Germinal center (tissue), 1 donor: ENCODE measurements around the gene FN3K.

ENCODE experiments used
- DNase-seq: peaks from one replicate; pipeline ENCODE4 v3.0.0; 2012; ENCODE audit warnings: mixed read lengths, low spot score

FN3K gene

DNA sequence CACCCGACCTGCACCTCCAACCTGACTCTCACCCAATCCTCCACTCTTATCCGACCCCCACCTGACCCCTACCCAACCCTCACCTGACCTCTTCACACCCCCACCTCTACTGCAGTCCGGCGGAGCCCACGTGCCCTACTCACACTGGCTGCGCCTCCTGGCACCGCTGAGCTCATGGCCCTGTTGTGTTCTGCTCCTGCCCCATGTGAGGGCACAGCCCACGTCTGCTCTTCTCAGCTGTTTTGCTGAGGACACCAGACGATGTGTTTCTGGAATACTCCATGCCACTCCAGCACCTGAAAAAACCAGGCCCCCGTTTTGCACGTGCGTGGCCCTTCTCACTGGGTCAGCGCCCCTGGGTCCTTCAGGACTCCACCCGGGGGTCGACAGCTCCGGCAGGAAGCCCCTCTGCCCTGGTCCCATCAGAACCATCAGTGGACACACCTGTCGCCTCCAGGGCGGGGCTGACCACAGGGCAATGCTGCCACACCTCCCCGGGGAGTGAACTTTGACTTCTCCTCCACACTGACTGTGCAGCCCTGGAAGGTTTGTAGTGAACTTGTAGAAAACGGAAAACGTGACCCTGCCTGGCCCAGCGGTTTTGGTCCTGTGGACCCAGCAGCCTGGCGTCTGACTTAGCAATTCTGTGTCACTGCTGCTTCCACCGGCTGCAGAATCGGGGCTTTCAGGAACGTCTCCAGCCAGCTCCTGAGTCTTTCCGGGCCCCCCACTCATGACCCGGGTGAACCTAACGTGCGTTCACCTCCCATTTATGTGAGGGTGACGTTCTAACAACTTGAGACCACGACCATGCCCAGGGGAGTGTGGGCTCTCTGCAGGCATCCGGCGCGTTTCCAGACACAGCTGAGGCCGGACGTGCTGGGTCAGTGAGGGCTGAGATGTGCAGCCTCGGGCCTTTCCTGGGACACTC, 31.2 kb upstream of the FN3K start:
- no peak for DNase-seq

DNA sequence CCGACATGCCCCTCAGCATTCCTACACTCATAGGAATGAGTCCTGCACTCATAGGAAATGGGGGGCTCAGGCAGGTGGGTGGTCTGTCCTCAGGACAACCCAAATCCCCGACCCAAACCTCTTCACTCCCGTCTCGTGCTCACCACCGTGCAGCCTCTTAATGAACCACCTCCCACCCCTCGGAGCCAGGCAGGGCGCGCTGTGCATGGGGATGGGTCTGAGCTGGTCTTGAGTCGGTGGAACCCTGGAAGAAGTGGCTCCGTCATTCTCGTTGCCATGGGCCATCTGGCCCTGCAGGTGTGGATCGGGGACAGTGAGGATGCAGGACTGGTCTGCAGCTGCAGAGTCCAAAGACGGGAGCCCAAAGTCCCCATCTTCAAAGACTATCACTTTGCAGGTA, 30.5 kb upstream of the FN3K start:
- no peak for DNase-seq

DNA sequence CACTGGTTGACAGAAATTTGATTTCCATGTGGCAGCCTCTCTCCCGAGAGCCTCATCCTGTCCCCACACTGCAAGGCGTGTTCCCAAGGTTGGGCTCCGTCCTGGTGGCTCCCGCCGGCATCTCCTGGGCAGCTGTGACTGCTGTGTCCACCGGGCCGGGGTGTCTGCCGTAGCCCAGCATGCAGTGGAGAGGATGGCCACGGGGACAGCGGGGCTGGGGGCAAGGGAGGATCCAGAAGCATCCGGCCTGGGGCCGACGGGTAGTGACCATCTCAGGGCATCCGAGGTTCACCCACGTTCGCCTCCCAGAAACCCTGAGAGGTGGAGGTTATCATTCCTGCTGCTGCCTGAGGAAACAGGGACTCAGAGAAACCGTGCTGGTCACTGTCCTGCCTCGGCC, 29.7 kb upstream of the FN3K start:
- no peak for DNase-seq

DNA sequence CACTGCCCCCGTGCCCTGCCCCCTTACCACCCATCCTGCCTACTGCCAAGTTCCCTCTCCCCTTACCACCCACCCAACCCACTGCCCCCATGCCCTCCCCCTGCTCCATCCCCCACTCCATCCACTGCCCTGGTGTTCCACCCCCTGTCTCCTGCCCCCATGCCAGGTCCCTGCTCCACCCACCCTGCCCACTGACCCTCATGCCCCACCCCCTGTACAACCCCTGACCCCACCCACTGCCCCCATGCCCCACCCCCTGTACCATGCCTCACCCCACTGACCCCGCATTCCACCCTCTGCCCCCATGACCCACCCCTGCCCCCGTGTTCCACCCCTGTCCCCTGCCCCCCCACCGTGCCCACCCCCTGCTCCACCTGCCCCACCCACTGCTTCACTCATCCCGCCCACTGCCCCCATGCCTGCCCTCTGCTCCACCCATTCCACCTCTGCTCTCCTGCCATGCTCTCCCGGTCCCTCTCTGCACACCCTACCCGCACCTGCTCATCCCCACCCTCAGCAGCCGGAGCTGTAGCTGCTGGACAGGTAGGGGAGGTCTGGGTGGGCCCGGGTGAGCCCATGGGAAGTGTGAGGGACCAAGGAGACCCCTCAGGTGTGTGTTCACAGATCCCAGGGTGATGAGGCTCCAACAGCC, 26.3 kb upstream of the FN3K start:
- DNase-seq, result no peak

DNA sequence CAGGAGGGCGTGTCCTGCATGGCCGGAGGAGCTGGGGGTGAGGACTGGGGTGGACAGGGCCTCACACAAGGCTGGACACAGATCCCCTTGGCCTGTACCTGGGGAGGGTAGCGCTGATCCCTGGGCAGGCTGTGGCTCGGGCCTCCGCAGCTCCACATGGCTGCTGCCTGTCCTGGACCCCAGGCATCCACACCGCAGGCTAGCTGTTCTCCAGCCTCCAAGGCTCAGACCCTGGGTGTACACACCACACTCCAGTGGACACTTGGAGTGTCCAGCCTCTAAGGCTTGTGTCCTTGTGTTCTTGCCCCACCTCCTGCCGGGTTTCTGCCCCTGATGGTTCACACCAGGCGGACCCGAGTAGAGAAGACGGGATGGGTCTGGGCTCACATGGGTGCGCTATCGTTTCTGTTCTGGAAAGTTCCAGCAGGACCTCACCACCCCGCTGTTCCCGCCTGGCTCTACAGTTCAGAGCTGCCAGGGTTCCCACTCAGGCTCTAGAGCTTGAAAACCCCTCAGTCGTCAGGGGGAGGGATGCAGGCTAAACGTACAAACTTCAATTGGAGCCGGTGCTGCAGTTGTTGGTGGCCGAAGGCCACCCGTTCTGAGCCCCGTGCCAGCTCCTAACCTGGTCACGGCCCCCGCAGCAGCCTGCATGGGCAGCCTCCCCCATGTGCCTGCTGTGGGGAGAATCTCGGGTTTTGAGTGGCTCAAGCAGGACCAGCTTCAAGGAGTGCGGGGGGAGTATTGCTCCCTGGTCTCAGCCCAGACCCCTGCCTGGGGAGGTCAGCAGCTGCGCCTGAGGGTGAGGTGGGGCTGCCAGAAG, 25.5 kb upstream of the FN3K start:
- DNase-seq, result no peak

DNA sequence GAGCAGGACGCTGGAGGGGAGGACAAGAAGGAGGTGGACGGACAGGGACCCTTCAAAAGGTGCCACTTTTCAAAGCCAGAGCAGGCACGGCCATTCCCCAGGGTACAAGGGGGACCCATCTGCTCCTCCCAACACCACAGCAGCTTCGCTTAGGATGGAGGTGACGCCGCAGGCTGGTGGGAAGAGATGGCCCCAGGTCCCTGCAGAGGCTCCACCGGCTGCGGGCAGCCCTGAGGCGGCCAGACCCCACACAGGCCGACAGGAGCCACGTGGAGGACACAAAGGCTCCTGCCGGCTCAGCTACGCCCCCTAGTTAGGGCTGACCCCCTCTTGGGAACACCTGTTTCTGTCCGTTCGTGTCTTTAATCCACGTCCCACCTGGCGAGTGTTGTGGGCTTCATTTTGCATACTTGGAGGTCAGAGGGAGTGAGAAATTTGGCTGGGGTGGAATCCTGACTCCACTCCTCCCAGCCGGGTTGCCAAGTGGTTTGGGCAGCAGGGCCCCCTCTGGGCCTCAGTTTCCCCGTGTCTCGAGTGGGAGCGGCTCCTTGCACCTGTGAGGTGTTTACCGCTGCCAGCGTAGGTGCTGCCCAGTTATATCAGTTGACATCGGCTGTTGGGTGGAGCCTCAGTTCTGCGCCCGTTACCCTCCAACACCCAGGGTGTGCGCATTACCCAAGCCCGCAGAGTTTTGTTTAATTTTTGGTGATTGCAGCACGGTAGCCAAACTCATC, 24.7 kb upstream of the FN3K start:
- no peak for DNase-seq

DNA sequence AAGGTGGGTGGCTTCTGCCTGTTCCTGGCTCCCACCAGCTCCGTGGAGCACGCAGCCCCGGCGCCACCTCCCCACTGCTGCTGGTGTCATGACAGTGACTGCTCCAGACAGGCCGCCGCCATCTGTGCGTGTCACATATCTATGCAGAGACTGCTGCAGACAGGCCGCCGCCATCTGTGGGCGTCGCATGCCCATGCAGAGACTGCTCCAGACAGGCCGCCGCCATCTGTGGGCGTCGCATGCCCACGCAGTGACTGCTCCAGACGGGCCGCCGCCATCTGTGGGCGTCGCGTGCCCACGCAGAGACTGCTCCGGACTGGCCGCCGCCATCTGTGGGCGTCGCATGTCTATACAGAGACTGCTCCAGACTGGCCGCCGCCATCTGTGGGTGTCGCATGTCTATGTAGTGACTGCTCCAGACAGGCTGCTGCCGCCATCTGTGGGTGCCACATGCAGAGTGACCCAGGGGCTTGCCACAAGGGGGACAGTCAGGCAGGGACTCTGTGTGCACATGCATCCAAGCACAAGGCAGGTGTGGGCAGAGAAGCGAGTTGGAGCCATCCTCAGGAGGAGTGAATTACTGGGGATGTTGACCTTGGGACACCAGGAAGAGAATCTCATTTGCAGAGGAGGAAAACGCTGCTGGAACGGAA, 22.2 kb upstream of the FN3K start:
- DNase-seq, result no peak

DNA sequence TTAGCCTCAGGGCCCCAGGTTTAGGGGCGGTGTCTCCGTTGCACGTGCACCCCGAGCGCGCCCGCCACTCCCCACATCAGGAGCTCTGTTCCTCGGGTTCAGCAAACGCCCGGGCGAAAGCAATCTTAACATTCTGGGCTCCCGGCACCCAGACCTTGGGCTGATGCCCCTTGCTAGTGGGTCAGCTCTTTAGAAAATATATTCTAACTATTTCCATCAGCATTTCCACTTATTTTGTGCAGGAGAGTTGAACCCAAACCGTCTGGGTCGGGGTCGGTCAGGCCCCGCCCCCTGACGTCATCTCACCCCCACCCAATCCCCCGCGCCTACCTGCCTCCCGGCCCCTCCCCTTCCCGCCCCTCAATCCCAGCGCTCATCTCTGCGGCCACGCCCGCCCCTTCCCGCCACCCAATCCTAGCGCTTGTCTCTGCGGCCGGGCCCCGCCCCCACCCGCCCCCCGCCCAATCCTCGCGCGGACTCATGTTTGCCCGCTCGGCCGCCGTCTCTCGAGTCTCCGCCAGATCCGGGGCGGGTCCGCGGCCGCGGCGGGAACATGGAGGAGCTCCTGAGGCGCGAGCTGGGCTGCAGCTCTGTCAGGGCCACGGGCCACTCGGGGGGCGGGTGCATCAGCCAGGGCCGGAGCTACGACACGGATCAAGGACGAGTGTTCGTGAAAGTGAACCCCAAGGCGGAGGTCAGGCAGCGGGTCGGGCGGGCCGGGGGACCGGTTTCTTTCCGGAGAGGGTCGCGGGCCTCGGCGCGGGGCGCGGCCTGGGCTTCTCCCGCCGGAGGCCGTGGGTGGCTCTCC, 19.0 kb upstream of the FN3K start, which contains the start of gene FN3KRP:
TSS of gene FN3KRP (plus strand) at position 504 of the 808 bp plus-strand sequence. CDS start at position 554, 50 bp downstream.
- peak; percentile 100 for DNase-seq

DNA sequence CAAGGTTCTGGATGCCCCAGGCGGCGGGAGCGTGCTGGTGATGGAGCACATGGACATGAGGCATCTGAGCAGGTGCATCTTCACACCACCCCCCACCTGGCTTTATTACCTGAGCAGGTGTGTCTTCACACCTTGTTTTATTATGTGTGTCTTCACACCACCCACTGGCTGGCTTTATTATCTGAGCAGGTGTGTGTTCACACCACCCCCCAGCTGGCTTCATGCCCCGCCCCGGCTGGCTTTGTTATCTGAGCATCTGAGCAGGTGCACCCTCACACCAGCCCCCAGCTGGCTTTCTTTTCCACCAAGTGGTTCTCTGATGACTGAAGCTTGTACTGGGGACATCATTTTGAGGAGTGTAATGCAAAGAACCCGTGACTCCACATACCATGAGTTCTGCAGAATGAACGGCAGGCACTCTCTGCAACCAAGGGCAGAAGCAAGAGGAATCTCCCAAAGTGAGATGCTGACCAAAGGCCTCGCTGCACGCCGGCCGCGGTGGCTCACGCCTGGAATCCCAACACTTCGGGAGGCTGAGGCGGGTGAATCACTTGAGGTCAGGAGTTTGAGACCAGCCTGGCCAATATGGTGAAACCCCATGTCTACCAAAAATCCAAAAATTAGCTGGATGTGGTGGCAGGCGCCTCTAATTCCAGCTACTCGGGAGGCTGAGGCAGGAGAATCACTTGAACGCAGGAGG, 16.3 kb upstream of the FN3K start:
- DNase-seq, result no peak

DNA sequence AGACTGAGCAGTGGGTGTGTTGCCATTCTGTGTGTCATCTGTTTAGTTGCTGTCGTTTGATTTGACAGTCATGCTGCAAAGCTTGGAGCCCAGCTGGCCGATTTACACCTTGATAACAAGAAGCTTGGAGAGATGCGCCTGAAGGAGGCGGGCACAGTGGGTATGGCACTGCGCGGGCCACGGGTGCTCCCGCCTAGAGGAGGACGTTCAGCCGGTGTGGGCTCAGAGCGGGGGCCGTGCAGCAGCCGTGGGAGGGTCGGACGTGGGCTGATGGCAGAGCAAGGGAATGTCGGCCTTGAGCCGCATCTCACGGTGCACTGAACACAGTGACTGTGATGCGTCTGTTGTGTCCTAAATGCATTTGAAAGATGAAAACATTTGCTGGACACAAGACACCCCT, 15.2 kb upstream of the FN3K start:
- DNase-seq, result no peak

DNA sequence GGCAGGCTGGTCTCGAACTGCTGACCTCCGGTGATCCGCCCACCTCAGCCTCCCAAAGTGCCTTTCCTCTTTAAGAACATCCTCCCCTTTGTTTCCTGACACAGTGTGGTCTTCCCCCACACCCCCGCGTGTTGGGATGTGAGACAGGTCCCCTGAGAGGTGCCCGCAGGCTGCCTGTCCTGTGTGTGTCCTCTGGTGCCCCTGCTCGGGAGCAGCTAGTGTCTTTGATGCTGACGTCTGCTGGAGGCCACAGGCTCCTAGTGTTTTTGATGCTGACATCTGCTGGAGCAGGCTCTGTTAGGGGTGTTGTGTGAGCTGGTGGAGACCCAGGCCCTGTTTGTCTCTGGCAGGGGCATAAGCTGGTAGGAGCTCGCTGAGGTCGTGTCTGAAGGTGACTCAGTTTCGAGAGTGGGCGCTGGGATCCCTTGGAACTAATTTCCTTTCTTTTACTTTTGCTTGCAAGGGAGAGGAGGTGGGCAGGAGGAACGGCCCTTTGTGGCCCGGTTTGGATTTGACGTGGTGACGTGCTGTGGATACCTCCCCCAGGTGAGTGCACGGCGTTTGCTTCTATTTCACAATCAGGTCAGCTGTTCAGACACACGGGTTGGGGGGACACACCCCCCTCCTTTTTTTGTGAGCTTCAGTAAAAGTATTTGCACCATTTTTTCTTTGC, 12.9 kb upstream of the FN3K start:
- DNase-seq, result no peak

DNA sequence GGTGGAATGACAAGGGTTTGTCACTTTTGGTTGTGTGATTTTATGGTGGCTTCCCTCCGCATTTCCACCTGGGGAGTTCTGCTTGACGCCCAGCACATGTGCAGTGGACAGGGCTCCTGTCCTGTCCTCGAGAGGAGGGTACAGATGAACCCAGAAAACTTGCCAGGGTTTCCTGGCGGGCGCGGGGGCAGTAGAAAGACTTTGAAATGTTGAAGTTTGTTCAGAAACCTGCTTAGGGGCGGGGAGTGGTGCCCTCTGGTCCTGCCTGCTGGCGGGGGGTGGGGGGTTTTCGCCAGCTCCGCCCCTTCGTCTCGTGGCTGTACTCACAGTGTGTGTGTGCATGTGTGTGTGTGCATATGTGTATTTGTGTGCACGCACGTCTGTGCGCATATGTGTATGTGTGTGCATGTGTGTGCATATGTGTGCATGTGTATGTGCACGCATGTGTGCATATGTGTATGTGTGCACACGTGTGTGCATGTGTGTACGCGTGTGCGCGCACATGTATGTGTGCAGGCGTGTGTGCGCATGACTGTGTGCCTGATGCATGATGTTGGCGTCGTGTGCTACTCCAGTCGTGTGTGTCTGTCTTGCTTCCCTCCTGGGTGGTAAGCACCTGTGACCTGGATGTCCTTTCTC, 12.1 kb upstream of the FN3K start:
- no peak for DNase-seq

DNA sequence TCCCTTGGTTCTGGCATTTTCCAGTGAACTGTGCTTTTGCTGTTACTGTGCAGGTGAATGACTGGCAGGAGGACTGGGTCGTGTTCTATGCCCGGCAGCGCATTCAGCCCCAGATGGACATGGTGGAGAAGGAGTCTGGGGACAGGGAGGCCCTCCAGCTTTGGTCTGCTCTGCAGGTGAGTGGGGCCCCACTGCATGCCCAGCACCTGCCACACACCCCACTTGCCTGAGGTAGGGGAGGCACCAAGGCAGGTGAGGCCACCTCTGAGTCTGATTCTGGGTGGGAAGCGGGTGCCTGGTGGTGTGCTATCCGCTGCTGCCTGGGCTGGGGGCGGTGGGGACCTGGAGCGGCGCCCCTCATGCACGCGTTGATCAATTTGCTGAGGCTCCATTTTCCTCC, 9.0 kb upstream of the FN3K start:
- DNase-seq, result no peak

DNA sequence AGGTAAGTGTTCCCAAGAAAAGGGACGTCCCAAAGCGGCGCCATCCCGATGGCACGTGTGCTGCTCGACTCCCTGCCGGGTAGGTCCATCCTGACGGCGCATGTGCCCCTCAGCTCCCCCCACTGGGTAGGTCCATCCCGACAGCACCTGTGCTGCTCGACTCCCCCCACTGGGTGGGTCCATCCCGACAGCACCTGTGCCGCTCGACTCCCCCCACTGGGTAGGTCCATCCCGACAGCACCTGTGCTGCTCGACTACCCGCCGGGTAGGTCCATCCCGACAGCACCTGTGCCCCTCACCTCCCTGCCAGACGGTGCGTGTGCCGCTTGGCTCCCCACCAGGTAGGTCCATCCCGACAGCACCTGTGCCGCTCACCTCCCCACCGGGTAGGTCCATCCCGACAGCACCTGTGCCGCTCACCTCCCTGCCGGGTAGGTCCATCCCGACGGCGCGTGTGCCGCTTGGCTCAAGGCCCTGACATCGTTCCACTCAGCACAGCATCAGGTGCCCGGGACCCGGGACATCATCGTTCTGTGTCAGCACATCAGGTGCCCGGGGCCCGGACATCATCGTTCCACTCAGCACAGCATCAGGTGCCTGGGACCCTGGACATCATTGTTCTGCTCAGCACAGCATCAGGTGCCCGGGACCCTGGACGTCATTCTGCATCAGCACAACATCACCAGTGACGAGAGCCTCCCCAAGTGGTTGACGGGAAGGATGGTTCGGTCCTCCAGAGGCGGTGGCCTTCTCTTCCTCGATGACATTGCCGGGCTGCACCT, 5.7 kb upstream of the FN3K start:
- no peak for DNase-seq

DNA sequence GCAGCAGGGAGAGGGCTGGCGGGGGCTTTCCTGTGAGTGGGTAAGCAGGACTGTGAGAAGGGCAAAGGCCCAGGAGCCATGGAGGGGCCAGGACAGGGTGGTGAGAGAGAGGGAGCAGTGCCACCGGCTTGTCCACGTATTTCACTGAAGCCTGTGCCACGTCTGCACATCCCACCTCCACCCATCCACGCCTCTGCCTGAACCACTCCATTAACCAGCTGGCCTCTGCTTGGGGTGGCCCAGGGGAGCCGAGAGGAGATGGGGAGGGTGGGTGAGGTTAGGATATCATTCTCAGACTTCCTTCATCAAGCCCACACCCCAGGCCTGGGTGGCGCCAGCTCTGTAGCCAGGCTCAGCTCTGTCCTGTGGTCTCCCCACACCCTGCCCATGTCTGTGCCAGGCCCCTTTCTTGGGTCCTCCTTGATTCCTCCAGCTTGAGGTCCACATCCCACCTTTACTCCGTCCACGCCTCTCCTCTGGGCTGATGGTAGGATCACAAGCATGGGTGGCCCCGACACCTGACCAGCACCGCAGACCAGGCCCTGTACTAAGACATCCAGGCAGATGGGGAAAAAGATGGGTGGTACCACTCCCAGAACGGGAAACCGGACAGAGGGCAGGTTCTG, 3.2 kb upstream of the FN3K start:
- no peak for DNase-seq

DNA sequence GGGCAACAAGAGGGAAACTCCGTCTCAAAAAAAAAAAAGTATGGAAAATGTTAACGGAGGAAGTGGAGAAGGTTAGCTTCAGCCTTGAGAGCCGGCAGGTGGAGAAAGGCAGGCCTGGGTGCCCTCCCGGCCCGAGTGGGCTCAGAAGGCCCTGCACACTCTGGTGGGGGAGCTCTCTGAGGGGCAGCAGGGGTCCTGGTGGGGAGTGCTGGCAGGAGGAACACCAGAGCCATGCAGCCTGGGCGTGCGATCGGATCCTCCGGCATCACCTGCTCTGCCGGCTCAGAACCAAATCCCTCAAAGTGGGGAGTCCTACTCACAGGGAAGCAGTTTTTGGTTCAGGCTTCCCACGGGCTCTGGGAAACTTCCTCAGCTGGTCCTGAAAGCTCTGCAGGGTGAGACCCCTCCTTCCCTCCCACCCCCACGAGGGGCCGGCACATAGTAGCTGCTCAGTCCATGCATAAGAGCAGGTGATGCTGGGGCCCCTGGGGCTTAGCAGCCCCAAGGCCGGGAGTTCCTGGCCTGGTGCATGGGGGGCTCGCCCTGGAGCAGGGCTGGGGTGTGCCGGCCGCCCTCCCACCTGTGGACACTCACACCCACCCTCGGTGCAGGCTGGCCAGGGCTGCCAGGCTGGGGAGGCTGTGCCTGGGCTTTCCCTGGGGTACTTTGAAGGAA, 1.2 kb downstream of the FN3K start:
- DNase-seq, result no peak
